Hypothalamus (tissue), 51 donors: ENCODE data around the gene ATP6V1A.

Experiments
- DNase-seq, 51 donors: peaks; one replicate each; lab custom pipeline; 2025; lab: John Stamatoyannopoulos, UW

Gene ATP6V1A

GRCh38 chr3:113745756-113746547 lies 883 bp upstream of the ATP6V1A start, which contains the start of gene NAA50:
Gene NAA50 (minus strand): TSS chr3:113746249. CDS start chr3:113745949, 300 bp downstream.
- peak; percentile 66 to 96 (median 86) for DNase-seq

- DNase-seq: peak in 17 of 51 donors; percentile 15 to 78 (median 42)
Observed at GRCh38 chr3:113747283-113748046, 630 bp downstream of the ATP6V1A start.

- DNase-seq: no peak
Observed at GRCh38 chr3:113751141-113751540, 4.3 kb downstream of the ATP6V1A start.

- DNase-seq: no peak
Observed at GRCh38 chr3:113753376-113753985, 6.6 kb downstream of the ATP6V1A start.

GRCh38 chr3:113754494-113755159 lies 7.8 kb downstream of the ATP6V1A start:
- DNase-seq: no peak

GRCh38 chr3:113758389-113759024 lies 11.7 kb downstream of the ATP6V1A start:
- DNase-seq: no peak

GRCh38 chr3:113764698-113765097 lies 17.9 kb downstream of the ATP6V1A start:
- DNase-seq: no peak

GRCh38 chr3:113769551-113769950 lies 22.7 kb downstream of the ATP6V1A start:
- peak in 1 of 51 donors; percentile 5 for DNase-seq

GRCh38 chr3:113771993-113772392 lies 25.2 kb downstream of the ATP6V1A start:
- DNase-seq: no peak

- DNase-seq: no peak
Observed at GRCh38 chr3:113773381-113773780, 26.5 kb downstream of the ATP6V1A start.

GRCh38 chr3:113775516-113775915 lies 28.7 kb downstream of the ATP6V1A start:
- no peak for DNase-seq

- no peak for DNase-seq
Observed at GRCh38 chr3:113776564-113776963, 29.7 kb downstream of the ATP6V1A start.

- no peak for DNase-seq
Observed at GRCh38 chr3:113783463-113783862, 36.6 kb downstream of the ATP6V1A start.

- DNase-seq: no peak
Observed at GRCh38 chr3:113783980-113784379, 37.1 kb downstream of the ATP6V1A start.

- DNase-seq: no peak
Observed at GRCh38 chr3:113791381-113791780, 44.5 kb downstream of the ATP6V1A start.

GRCh38 chr3:113794526-113794925 lies 47.7 kb downstream of the ATP6V1A start:
- DNase-seq: no peak

- no peak for DNase-seq
Observed at GRCh38 chr3:113795693-113796092, 48.9 kb downstream of the ATP6V1A start.

- no peak for DNase-seq
Observed at GRCh38 chr3:113802795-113803455, 56.1 kb downstream of the ATP6V1A start.

GRCh38 chr3:113804661-113805060 lies 57.8 kb downstream of the ATP6V1A start:
- no peak for DNase-seq

- no peak for DNase-seq
Observed at GRCh38 chr3:113805249-113805648, 58.4 kb downstream of the ATP6V1A start.
